ENCODE data around the gene SCG5. TPM values are rescaled to one million over a fixed set of nuclear protein-coding genes. Genes with fewer than 3 reads are reported as not detected.

SCG5 gene
- total RNA-seq, 1 donor from 2014 or later: 5.0 TPM

DNA sequence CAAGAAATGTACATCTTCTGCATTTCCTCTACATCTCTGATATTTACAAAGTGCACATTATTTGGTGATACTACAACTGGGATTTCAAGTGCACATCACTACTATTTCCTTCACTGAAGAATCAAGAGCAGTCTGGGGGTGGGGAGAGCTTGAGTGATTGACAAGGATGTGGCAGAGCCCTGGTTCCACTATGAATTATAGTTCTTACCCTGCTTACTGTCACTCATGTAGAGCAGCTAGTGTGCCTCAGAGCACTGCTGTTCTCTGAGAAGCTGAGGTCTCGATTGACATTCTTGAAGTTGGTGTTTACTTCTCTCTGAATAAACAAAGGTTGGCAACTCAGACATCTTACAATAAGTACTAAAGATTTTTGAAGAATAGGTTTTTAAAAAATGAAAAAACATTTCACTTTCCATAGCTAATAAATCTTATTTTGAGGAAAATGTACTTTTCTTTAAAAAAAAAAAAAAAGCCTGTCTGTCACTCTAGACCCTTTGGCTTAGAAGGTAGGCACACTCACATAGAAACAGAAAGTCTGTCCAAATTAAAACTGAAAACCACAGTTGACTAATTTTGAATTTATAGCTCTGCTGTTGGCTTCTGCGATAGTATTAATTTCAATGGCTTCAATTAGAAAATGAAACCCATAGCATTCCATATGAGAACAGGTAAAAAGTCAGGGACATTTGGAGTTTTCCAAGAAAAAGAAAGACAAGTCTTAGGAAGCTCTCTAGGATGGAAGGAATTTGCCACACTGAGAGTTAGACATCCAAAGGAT lies 81.8 kb downstream of the SCG5 start:
- DNase-seq: no peak

DNA sequence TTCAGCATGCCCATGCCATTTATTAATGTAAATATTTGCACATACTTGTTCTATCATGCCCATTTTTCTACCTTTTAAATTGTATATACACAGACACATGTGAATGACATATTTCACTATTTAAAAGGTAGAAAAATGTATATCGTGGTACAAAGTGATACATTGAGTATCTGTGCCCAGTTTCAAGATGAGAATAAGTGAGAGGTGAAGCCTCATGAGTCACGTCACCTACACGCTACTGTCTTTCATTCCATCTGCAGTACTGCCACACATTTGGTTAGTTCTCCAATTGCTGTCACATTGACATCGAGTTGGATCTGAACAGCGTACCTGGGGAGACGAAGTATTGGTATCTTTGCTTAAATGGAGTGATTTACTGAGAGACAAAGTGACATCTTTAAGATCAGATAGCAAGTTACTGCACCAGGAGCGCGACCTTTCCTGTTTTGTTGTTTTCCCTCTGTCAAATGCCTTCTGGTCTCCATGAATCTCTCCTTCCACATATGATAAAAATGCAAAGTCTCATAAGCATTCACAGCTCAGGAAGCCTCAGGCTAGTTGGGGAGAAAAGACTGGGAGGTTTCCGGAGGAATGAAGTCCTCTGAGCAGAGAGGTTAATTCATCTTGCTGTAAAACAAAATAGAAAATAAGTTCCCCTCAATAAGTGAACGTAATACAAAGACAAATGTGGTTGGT lies 88.3 kb downstream of the SCG5 start:
- no peak for DNase-seq

DNA sequence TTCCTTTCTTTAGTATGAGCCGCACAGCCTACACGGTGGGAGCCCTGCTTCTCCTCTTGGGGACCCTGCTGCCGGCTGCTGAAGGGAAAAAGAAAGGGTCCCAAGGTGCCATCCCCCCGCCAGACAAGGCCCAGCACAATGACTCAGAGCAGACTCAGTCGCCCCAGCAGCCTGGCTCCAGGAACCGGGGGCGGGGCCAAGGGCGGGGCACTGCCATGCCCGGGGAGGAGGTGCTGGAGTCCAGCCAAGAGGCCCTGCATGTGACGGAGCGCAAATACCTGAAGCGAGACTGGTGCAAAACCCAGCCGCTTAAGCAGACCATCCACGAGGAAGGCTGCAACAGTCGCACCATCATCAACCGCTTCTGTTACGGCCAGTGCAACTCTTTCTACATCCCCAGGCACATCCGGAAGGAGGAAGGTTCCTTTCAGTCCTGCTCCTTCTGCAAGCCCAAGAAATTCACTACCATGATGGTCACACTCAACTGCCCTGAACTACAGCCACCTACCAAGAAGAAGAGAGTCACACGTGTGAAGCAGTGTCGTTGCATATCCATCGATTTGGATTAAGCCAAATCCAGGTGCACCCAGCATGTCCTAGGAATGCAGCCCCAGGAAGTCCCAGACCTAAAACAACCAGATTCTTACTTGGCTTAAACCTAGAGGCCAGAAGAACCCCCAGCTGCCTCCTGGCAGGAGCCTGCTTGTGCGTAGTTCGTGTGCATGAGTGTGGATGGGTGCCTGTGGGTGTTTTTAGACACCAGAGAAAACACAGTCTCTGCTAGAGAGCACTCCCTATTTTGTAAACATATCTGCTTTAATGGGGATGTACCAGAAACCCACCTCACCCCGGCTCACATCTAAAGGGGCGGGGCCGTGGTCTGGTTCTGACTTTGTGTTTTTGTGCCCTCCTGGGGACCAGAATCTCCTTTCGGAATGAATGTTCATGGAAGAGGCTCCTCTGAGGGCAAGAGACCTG lies 89.5 kb downstream of the SCG5 start:
- DNase-seq: no peak

DNA sequence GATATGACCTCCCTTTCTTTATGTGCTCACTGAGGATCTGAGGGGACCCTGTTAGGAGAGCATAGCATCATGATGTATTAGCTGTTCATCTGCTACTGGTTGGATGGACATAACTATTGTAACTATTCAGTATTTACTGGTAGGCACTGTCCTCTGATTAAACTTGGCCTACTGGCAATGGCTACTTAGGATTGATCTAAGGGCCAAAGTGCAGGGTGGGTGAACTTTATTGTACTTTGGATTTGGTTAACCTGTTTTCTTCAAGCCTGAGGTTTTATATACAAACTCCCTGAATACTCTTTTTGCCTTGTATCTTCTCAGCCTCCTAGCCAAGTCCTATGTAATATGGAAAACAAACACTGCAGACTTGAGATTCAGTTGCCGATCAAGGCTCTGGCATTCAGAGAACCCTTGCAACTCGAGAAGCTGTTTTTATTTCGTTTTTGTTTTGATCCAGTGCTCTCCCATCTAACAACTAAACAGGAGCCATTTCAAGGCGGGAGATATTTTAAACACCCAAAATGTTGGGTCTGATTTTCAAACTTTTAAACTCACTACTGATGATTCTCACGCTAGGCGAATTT lies 91.2 kb downstream of the SCG5 start:
- no peak for DNase-seq

DNA sequence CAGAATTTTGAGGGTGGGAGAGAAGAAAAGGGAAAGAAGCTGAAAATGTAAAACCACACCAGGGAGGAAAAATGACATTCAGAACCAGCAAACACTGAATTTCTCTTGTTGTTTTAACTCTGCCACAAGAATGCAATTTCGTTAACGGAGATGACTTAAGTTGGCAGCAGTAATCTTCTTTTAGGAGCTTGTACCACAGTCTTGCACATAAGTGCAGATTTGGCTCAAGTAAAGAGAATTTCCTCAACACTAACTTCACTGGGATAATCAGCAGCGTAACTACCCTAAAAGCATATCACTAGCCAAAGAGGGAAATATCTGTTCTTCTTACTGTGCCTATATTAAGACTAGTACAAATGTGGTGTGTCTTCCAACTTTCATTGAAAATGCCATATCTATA lies 91.8 kb downstream of the SCG5 start:
- DNase-seq: no peak

DNA sequence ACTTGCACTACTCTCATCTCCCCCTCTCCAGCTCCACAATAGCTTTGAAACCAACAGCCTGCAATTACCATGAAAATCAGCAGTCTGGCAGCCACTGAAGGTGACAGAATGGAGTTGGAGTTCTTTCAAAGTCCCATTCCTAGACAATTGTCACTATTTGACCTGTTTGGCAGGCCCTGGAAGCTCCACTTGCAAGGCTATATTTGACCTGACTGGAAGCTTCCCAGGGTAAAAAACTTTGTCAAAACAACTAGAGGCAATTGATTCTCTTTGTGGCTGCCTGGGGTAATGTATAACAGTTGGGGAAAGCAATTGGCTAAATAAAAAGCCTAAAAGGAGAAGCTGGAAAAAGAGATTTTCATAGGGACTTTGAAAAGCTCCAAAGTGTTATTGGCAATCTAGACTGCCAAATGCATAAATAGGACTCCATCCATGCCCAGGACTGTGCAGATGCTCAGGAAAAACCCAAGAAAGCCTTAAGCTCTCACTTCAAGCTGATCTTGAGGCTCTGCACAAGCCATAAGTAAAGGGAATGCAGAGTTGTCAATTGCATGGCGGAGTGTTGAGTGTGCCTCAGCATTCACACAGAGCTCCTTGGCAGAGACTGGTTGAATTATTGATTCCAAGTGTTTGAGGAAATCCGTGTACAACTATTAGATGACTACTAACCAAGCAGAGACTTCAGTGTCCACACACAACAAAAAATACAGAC lies 94.6 kb downstream of the SCG5 start:
- no peak for DNase-seq

DNA sequence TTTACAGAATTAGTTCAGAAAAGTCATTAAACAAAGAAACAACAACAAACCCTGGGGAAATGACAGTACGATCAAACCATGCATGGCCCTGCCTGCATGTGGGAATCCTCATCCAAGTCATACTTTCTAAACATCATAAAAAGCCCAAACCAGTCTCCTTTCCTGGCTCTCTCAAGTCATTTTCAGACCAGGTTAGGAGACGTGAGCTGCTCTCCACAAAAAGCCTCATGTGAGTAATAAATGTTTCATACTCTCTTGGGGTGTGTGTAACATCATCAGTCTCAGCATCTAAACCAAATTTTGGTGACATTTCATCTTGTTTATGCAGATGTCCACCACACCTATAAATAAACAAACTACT lies 95.2 kb downstream of the SCG5 start:
- no peak for DNase-seq

DNA sequence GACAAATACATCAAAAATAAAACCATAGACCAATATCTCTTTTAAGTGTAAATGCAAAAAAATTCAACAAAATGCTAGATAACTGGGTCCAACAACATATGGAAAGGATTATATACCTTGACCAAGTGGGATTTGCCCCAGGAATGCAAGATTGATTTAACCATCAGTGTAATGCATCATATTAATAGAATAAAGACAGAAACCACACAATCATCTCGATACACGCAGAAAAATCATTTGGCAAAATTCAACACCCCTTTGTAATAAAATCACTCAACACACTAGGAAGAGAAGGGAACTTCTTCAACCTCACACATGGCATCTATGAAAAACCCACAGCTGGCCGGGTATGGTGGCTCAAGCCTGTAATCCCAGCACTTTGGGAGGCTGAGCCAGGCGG lies 95.8 kb downstream of the SCG5 start:
- DNase-seq: no peak

DNA sequence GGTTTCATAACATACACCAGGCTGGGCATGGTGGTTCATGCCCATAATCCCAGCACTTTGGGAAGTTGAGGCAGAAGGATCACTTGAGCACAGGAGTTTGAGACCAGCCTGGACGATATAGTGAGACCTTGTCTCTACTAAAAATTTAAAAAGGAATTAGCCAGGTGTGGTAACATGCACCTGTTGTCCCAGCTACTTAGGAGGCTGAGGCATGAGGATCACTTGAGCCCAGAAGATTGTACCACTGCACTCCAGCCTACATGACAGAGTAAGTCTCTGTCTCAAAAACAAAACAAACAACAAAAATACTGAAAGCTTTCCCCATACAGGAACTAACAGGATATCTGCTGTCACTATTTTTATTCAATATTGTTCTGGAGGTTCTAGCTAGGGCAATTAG lies 97.2 kb downstream of the SCG5 start:
- DNase-seq: no peak

DNA sequence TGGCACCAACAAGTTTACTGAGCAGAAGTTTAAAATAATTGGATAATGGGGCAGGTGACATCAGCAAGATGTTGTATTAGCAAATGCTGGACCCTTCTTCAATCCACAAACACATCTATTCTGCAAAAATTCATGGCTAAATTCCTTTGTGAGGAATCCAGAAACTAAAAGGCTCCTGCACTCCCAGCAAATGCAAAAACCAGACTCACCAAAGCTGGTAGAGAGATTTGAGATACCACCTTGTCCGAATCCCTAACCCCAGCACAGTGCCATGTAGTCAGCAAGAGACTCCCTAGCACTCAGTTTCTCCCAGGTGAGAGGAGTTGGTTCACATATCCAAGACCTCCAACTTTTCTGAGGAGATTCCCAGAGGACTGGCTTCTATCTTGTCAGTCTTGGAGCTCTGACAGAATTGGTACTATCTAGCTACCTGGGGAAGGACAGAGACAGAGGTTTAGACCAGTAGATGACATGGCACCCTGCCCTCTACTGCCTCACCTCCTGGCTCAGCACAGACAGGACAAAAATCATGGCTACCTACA lies 98.1 kb downstream of the SCG5 start:
- DNase-seq: no peak

DNA sequence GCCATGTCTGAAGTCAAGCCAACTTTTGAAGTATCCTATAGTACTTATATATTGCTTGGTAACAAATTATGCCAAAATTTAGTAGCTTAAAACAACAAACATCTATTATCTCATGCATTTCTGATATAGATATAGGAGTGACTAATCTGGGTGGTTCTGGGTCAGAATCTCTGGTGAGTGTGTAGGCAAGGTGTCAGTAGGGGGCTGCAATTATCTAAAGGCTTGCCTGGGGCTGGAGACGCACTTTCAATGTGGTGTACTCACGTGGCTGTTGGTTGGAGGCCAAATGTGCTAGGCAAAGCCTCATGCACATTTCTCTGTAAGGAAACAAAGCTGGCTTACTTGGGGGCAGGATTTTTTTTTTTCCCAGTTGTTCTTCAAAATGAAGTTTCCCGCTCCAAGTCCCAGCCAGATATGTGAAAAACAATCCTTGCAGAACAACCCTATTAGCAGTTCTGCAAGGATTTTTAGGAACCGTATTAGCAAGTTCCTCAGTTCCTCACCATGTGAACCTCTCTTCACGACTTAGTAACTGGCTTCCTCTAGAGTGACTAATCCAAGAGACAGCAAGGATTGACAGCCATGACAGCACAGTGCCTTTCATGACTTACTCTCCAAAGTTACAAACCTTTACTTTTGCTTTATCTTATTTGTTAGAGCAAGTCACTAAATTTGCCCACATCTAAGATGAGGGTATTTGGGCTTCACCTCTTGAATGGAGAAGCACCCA lies 102.1 kb downstream of the SCG5 start:
- DNase-seq: no peak

DNA sequence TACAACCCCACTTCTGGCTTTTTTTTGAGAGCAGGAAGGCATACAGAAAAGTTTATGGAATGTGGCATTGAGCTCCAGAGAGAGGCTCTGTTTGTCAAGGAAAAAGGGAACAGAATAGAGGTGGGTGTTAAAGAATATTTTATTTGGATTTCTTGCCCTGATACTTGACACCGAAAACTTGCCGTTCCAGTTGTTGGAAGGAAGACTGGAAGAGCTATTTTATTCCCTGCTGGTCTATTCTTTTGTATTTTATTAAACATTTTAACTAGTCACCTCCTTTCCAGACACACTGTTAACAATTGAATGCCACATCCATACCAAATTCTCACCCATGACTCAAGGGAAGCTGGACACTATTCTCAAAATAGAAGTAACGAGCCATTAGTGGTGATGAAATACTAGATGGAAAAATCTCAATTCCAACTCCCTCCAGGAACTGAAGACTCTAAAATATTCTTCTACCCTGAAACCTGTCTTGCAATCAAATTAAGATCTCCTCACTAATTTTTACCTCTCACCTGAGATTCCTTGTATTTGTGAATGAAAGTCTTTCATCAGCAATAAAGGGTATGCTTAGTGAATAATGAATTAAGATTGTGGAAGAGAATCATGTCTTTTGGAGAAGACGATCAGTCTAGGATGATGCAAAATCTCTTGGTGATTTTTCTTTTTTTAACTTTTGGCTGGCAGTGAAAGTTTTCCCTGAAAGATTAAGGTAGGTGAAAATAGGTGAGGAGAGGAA lies 104.8 kb downstream of the SCG5 start:
- DNase-seq: no peak

Small RNA genes within 50 kb of the gene (small RNA-seq; reads per million reads assigned to genes)
- not detected for gene RN7SL286P (ENCODE audit: low replicate concordance)

Other genes starting within 250 kb of the SCG5 start
- 0.30 TPM for gene GOLGA8K, start 238.4 kb upstream of the SCG5 start, total RNA-seq
- 0.39 TPM for gene GOLGA8O, start 186.1 kb upstream of the SCG5 start, total RNA-seq
- 14.3 TPM for gene GOLGA8N, start 48.3 kb upstream of the SCG5 start, total RNA-seq
- gene ARHGAP11A, start 26.2 kb upstream of the SCG5 start, total RNA-seq: 13.2 TPM
- 3.6 TPM for gene GREM1, start 76.3 kb downstream of the SCG5 start, total RNA-seq

Data from skin of body (tissue), 3 donors.